ACC112 (cell line): Measurements from ENCODE around the gene RFPL1.
"Not testable (repeated sequence)": the region's sequence is repeated elsewhere in the genome, so short reads cannot be mapped to it uniquely, and the experiment has no call there.

ENCODE experiments used
- H2AFZ ChIP-seq: fragments of 200-600 bp; sonication (generic); one replicate; pipeline ENCODE4 v1.6.0; 2017; ENCODE audit warnings: antibody characterized with exemption, low read length; ENCODE audit not compliant: unreplicated experiment
- H3K27ac ChIP-seq: fragments of 200-600 bp; sonication (generic); 2 replicates; pipeline ENCODE4 v1.5.1; 2014; ENCODE audit warnings: low read depth, mild to moderate bottlenecking, antibody characterized with exemption, low read length, moderate library complexity
- H3K27me3 ChIP-seq: fragments of 200-600 bp; sonication (generic); 2 replicates; pipeline ENCODE4 v1.6.1; 2014; ENCODE audit warnings: mild to moderate bottlenecking, antibody characterized with exemption, low read length, moderate library complexity, mixed read lengths; ENCODE audit not compliant: insufficient read depth
- H3K36me3 ChIP-seq: fragments of 200-600 bp; sonication (generic); 2 replicates; pipeline ENCODE4 v1.6.1; 2016; ENCODE audit warnings: mild to moderate bottlenecking, antibody characterized with exemption, low read length, moderate library complexity, mixed read lengths; ENCODE audit not compliant: insufficient read depth
- H3K4me1 ChIP-seq: fragments of 200-600 bp; sonication (generic); one replicate; pipeline ENCODE4 v1.6.1; 2016; ENCODE audit warnings: low read length, mixed read lengths; ENCODE audit not compliant: insufficient read depth, unreplicated experiment, control insufficient read depth
- H3K4me3 ChIP-seq: fragments of 200-600 bp; sonication (generic); 2 replicates; pipeline ENCODE4 v1.5.1; 2014; ENCODE audit warnings: mild to moderate bottlenecking, low read depth, low read length
- H3K79me2 ChIP-seq: fragments of 200-600 bp; sonication (generic); one replicate; pipeline ENCODE4 v1.6.0; 2016; ENCODE audit warnings: low read length; ENCODE audit not compliant: control insufficient read depth, unreplicated experiment, insufficient read depth

The RFPL1 gene

GRCh38 chr22:29438283-29438682 is at the start of gene RFPL1:
Gene RFPL1 (plus strand): TSS chr22:29438583.
- not testable (repeated sequence) for H3K4me1 ChIP-seq

DNA sequence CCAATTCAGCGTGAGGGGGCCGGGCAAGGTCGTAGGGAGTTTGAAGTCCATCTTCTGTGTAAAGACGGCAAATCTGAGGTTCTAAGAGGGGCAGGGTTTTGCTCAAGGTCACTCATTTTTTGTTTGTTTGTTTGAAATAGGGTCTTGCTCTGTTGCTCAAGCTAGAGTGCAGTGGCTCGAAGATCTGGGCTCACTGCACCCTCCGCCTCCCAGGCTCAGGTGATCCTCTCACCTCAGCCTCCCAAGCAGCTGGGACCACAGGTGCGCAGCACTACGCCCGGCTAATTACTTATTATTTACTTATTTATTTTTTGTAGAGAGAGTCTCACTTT is 49.7 kb upstream of the RFPL1 start:
- Histone ChIP-seq H3K27ac (no peak overlapping the region), H2AFZ (peak overlapping the region; percentile 45), H3K36me3 (no peaks in the 10 kb centered on the region), H3K4me3 (peak overlapping the region; percentile 92), H3K27me3 (no peaks in the 10 kb centered on the region), H3K79me2 (peaks cover 24% of the 10 kb centered on the region), H3K4me1 (no peaks in the 10 kb centered on the region)

More at GRCh38 chr22:29438283-29438682, at the start of gene RFPL1:
- not testable (repeated sequence) for H3K27ac ChIP-seq, H3K79me2 ChIP-seq, H3K36me3 ChIP-seq, H3K27me3 ChIP-seq, H3K4me3 ChIP-seq, H2AFZ ChIP-seq

GRCh38 chr22:29390270-29390669 is 48.1 kb upstream of the RFPL1 start:
- Histone ChIP-seq H3K27ac (no peak overlapping the region), H3K4me3 (no peak overlapping the region), H3K79me2 (peaks cover 20% of the 10 kb centered on the region), H3K27me3 (no peaks in the 10 kb centered on the region), H3K36me3 (no peaks in the 10 kb centered on the region), H3K4me1 (no peaks in the 10 kb centered on the region), H2AFZ (no peak overlapping the region)

GRCh38 chr22:29391546-29391945 is 46.8 kb upstream of the RFPL1 start:
- peaks cover 14% of the 10 kb centered on the region for H3K79me2 ChIP-seq
- no peak overlapping the region for H2AFZ ChIP-seq
- H3K36me3 ChIP-seq = no peaks in the 10 kb centered on the region

DNA sequence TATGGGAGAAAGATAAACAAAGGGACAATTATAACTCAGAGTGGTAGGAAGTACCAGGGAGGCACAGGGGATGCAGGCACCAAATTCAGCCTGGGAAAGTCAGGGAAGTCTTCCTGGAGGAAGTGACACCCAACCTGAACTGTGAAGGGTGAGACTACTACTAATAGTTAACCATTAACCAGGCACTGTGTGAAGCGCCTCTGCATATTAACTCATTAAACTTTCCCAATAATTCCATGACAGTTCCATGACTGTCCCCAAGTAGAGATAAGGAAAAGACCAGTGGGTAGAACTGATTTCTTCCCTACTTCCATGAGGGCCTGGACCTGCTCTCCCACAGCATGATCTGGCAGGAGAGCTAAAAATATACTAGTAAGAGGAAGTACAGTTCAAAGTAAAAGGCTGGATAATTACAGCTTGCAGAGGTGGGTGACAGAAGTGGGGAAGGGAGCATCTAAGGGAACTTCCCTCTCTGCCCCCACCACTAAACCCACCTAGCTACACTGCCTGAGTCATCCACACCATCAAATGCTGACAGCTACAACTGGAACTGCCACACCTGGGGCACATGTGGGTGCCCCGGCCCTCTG is 45.3 kb upstream of the RFPL1 start:
- no peak overlapping the region for H3K4me3 ChIP-seq
- no peaks in the 10 kb centered on the region for H3K27me3 ChIP-seq
- H2AFZ ChIP-seq = no peak overlapping the region
- H3K79me2 ChIP-seq = no peaks in the 10 kb centered on the region
- H3K36me3 ChIP-seq = no peaks in the 10 kb centered on the region
- no peaks in the 10 kb centered on the region for H3K4me1 ChIP-seq
- H3K27ac ChIP-seq = no peak overlapping the region

More at GRCh38 chr22:29391546-29391945, 46.8 kb upstream of the RFPL1 start:
- H3K27me3 ChIP-seq = no peaks in the 10 kb centered on the region
- H3K4me3 ChIP-seq = no peak overlapping the region
- H3K27ac ChIP-seq = no peak overlapping the region
- no peaks in the 10 kb centered on the region for H3K4me1 ChIP-seq

- H3K79me2 ChIP-seq = no peaks in the 10 kb centered on the region
- no peaks in the 10 kb centered on the region for H3K4me1 ChIP-seq
- H3K27ac ChIP-seq = no peak overlapping the region
- H3K27me3 ChIP-seq = no peaks in the 10 kb centered on the region
- no peak overlapping the region for H2AFZ ChIP-seq
- no peaks in the 10 kb centered on the region for H3K36me3 ChIP-seq
- no peak overlapping the region for H3K4me3 ChIP-seq
Observed at GRCh38 chr22:29394931-29395581, 43.3 kb upstream of the RFPL1 start.

DNA sequence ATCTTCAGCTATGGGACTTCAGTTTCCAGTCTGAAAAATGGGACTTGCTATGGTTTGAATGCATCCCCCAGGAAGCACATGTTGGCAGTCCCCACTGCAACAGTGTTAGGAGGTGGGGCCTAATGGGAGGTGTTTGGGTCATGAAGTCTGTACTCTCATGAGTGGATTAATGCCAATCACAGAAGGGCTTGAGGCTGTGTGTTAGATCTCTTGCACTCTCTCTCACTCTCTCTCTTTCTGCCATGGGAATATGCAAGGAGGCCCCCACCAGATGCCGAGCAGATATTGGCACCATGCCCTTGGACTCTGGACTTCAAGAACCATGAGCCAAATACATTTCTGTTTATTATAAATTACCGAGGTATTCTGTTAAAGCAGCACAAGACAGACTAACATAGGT is 42.3 kb upstream of the RFPL1 start:
- no peaks in the 10 kb centered on the region for H3K36me3 ChIP-seq
- no peaks in the 10 kb centered on the region for H3K27me3 ChIP-seq
- no peak overlapping the region for H2AFZ ChIP-seq
- no peak overlapping the region for H3K27ac ChIP-seq
- H3K79me2 ChIP-seq = no peaks in the 10 kb centered on the region
- no peak overlapping the region for H3K4me3 ChIP-seq
- no peaks in the 10 kb centered on the region for H3K4me1 ChIP-seq

DNA sequence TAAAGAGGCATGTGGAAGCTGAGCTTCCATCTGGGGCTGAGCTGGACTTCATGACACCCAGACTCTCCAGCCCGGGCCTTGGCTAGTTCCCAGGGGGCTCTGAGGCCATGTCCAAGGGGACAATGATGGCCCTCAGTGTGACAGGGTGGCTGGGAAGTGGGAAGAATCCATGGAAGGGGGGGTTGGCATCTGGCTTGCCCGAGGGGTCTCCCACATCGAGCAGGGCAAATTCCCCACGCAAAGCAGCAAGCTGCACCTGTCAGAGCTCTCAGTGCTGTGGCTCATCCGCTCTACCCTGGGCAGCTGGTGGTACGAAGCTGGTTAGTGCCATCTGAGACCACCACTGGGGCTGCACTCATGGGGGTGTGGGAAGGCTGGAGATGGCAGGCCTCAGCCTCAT is 40.6 kb upstream of the RFPL1 start:
- H2AFZ ChIP-seq = no peak overlapping the region
- H3K4me1 ChIP-seq = no peaks in the 10 kb centered on the region
- H3K27ac ChIP-seq = no peak overlapping the region
- H3K27me3 ChIP-seq = no peaks in the 10 kb centered on the region
- H3K36me3 ChIP-seq = no peaks in the 10 kb centered on the region
- no peak overlapping the region for H3K4me3 ChIP-seq
- H3K79me2 ChIP-seq = no peaks in the 10 kb centered on the region

GRCh38 chr22:29400576-29400975 is 37.8 kb upstream of the RFPL1 start:
- Histone ChIP-seq H3K4me1 (no peaks in the 10 kb centered on the region), H3K79me2 (no peaks in the 10 kb centered on the region), H3K27me3 (no peaks in the 10 kb centered on the region), H2AFZ (no peak overlapping the region), H3K27ac (no peak overlapping the region), H3K4me3 (no peak overlapping the region), H3K36me3 (no peaks in the 10 kb centered on the region)

- H3K79me2 ChIP-seq, H3K4me1 ChIP-seq, H3K27me3 ChIP-seq, H3K36me3 ChIP-seq, H3K4me3 ChIP-seq, H2AFZ ChIP-seq, H3K27ac ChIP-seq: not testable (repeated sequence)
Observed at GRCh38 chr22:29401538-29401937, 36.8 kb upstream of the RFPL1 start.

GRCh38 chr22:29408940-29409339 is 29.4 kb upstream of the RFPL1 start:
- no peaks in the 10 kb centered on the region for H3K36me3 ChIP-seq
- no peak overlapping the region for H3K27ac ChIP-seq
- no peak overlapping the region for H3K4me3 ChIP-seq
- H3K79me2 ChIP-seq = no peaks in the 10 kb centered on the region
- H2AFZ ChIP-seq = no peak overlapping the region
- no peaks in the 10 kb centered on the region for H3K27me3 ChIP-seq
- no peaks in the 10 kb centered on the region for H3K4me1 ChIP-seq
